MM.1S (cell line): ENCODE measurements around the gene SNX8.

Source experiments
- CTCF ChIP-seq: fragments of 300-600 bp; sonication (generic); IDR thresholded peaks from 2 replicates; pipeline ENCODE4 v1.5.1; 2016; ENCODE audit warnings: antibody characterized with exemption, low read length, mixed read lengths
- EZH2 ChIP-seq: fragments of 300-600 bp; sonication (generic); optimal IDR thresholded peaks from 2 replicates; pipeline ENCODE3; 2017; ENCODE audit warnings: low read depth, mild to moderate bottlenecking, antibody characterized with exemption, low read length, mixed read lengths
- EZH2phosphoT487 ChIP-seq: fragments of 300-600 bp; sonication (generic); IDR thresholded peaks from 2 replicates; pipeline ENCODE4 v1.6.1; 2018; ENCODE audit warnings: antibody characterized with exemption, low read length

GRCh38 chr7:2211259-2211880 is 102.9 kb downstream of the SNX8 start:
- TF ChIP-seq CTCF (no peak), EZH2phosphoT487 (no peak), EZH2 (no peak)
